ENCODE results near the gene KRTAP10-4.

DNA sequence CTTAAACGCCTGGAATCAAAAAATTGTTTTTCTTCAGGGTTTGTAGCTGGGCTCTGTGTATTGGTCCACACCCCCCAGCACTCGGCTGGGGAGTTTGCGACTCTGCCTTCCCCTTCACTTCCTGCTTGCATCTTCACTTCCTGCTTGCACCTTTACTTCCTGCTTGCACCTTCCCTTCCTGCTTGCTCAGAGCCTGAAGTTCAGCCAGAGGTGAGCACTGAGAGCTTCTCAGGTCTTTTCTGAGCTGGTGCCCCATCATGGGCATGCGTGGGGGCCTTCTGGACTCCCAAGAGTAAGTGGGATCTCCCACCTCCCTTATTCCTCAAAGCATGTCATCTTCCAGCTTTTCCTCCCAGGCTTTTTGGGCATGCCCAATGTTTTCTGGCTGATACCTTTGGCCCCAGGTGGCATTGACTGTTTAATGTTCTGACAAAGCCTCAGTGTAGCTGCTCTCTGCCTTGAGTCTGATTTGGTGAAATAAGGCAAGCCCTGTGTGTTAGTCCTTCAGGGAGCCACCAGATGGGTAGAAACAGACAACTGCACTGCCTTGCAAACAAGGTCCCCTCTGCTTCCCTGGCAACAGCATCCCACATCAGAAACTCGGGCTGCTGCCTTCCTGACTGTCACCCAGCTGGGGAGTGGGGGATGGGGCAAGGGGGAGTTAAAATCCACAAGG is 25.7 kb upstream of the KRTAP10-4 start:
- TF ChIP-seq POLR2A (IDR thresholded peaks at IDR 0.05), result no peak
- TF ChIP-seq, protein P1, sequence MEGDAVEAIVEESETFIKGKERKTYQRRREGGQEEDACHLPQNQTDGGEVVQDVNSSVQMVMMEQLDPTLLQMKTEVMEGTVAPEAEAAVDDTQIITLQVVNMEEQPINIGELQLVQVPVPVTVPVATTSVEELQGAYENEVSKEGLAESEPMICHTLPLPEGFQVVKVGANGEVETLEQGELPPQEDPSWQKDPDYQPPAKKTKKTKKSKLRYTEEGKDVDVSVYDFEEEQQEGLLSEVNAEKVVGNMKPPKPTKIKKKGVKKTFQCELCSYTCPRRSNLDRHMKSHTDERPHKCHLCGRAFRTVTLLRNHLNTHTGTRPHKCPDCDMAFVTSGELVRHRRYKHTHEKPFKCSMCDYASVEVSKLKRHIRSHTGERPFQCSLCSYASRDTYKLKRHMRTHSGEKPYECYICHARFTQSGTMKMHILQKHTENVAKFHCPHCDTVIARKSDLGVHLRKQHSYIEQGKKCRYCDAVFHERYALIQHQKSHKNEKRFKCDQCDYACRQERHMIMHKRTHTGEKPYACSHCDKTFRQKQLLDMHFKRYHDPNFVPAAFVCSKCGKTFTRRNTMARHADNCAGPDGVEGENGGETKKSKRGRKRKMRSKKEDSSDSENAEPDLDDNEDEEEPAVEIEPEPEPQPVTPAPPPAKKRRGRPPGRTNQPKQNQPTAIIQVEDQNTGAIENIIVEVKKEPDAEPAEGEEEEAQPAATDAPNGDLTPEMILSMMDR (IDR thresholded peaks at IDR 0.05), result no peak

Measured in prostate gland (tissue), 2 donors.